ENCODE measurements around the gene ARHGAP23. TPM values are rescaled to one million over a fixed set of nuclear protein-coding genes. Genes with fewer than 3 reads are reported as not detected.

Gene ARHGAP23
- total RNA-seq, 1 experiment from 2014 or later = 83.5 TPM

DNA sequence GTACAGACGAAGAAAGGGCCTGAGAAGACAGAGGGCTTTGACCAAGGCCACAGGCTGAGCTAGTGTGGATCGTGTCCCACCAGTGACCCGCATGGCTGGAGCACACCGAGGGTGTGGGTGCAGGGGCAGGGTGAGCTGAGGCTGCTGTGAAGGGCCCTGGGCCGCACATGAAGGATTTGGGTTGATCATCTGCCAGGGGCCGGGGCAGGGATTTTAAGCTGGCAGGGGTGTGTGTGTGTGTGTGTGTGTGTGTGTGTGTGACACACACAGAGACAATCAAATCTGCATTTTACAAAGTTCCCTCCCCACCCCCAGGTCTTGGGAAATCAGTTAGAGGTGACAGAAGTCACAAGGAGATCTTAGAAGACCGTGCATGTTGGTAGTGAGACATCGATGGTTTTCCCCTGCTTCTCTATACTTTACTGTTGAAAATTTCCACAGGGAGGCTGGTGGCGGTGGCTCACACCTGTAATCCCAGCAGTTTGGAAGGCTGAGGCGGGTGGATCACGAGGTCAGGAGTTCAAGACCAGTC, 112.3 kb downstream of the ARHGAP23 start:
- Histone ChIP-seq H3K27me3 (replicated peaks; ENCODE audit: control insufficient read depth, insufficient read depth, low read length) (no peaks in the 10 kb centered on the region), H3K4me1 (no peaks in the 10 kb centered on the region), H3K9me3 (no peaks in the 10 kb centered on the region), H3K4me3 (ENCODE audit: low read depth, low read length) (no peak overlapping the region), H3K36me3 (ENCODE audit: control insufficient read depth, insufficient read depth, low read length) (no peaks in the 10 kb centered on the region)
- H3K36me3 Mint-ChIP-seq (ENCODE audit: insufficient read depth, unreplicated experiment) = peaks cover 2% of the 10 kb centered on the region
- no peaks in the 10 kb centered on the region for H3K27me3 Mint-ChIP-seq (ENCODE audit: insufficient read depth, unreplicated experiment)
- ChIA-PET POLR2A (no interaction called here), CTCF (interaction anchor here (1.7 kb wide), 1 partner anchor 17 kb away, joined by 5 read pairs; no protein-coding TSS in a partner anchor)
- no peak overlapping the region for H3K27ac Mint-ChIP-seq (ENCODE audit: unreplicated experiment)
- DNase-seq = no peak
- H3K4me1 Mint-ChIP-seq (ENCODE audit: low read depth, unreplicated experiment) = no peaks in the 10 kb centered on the region
- H3K9me3 Mint-ChIP-seq (ENCODE audit: unreplicated experiment) = no peaks in the 10 kb centered on the region
- intact Hi-C loops (cut with micrococcal nuclease; ENCODE audit: unreplicated experiment) = no loop called here
- no peak for TF ChIP-seq CTCF (IDR thresholded peaks at IDR 0.05; ENCODE audit: insufficient read depth in 1 of 2, low read depth in 1 of 2, low read length in 1 of 2, severe bottlenecking in 1 of 2, unreplicated experiment in 1 of 2)
- no peak overlapping the region for H3K4me3 Mint-ChIP-seq (ENCODE audit: unreplicated experiment)
- no TSS peak for BruUV-seq (replicated peaks)

GRCh38 chr17:38541281-38541680, 113.0 kb downstream of the ARHGAP23 start:
- DNase-seq = no peak
- Histone ChIP-seq H3K4me3 (ENCODE audit: low read depth, low read length) (no peak overlapping the region), H3K36me3 (ENCODE audit: control insufficient read depth, insufficient read depth, low read length) (no peaks in the 10 kb centered on the region), H3K27me3 (replicated peaks; ENCODE audit: control insufficient read depth, insufficient read depth, low read length) (no peaks in the 10 kb centered on the region), H3K4me1 (no peaks in the 10 kb centered on the region), H3K9me3 (no peaks in the 10 kb centered on the region)
- no peak for TF ChIP-seq CTCF (IDR thresholded peaks at IDR 0.05; ENCODE audit: insufficient read depth in 1 of 2, low read depth in 1 of 2, low read length in 1 of 2, severe bottlenecking in 1 of 2, unreplicated experiment in 1 of 2)
- Mint-ChIP-seq H3K36me3 (ENCODE audit: insufficient read depth, unreplicated experiment) (no peaks in the 10 kb centered on the region), H3K4me3 (ENCODE audit: unreplicated experiment) (no peak overlapping the region), H3K9me3 (ENCODE audit: unreplicated experiment) (no peaks in the 10 kb centered on the region), H3K4me1 (ENCODE audit: low read depth, unreplicated experiment) (no peaks in the 10 kb centered on the region), H3K27me3 (ENCODE audit: insufficient read depth, unreplicated experiment) (no peaks in the 10 kb centered on the region), H3K27ac (ENCODE audit: unreplicated experiment) (no peak overlapping the region)
- BruUV-seq (replicated peaks) = no TSS peak
- CTCF ChIA-PET = interaction anchor here (1.7 kb wide), 1 partner anchor 17 kb away, joined by 5 read pairs; no protein-coding TSS in a partner anchor
- POLR2A ChIA-PET = no interaction called here
- intact Hi-C loops (cut with micrococcal nuclease; ENCODE audit: unreplicated experiment) = no loop called here

- ChIA-PET POLR2A (no interaction called here), CTCF (interaction anchor here (0.7 kb wide), 1 partner anchor 16 kb away, joined by 4 read pairs; no protein-coding TSS in a partner anchor)
- intact Hi-C loops (cut with micrococcal nuclease; ENCODE audit: unreplicated experiment) = no loop called here
- no TSS peak for BruUV-seq (replicated peaks)
- Mint-ChIP-seq H3K27ac (ENCODE audit: unreplicated experiment) (no peak overlapping the region), H3K9me3 (ENCODE audit: unreplicated experiment) (no peaks in the 10 kb centered on the region), H3K4me1 (ENCODE audit: low read depth, unreplicated experiment) (no peaks in the 10 kb centered on the region), H3K36me3 (ENCODE audit: insufficient read depth, unreplicated experiment) (no peaks in the 10 kb centered on the region), H3K4me3 (ENCODE audit: unreplicated experiment) (no peak overlapping the region), H3K27me3 (ENCODE audit: insufficient read depth, unreplicated experiment) (no peaks in the 10 kb centered on the region)
- Histone ChIP-seq H3K4me1 (no peaks in the 10 kb centered on the region), H3K27me3 (replicated peaks; ENCODE audit: control insufficient read depth, insufficient read depth, low read length) (no peaks in the 10 kb centered on the region), H3K9me3 (no peaks in the 10 kb centered on the region), H3K4me3 (ENCODE audit: low read depth, low read length) (no peak overlapping the region), H3K36me3 (ENCODE audit: control insufficient read depth, insufficient read depth, low read length) (no peaks in the 10 kb centered on the region)
- no peak for TF ChIP-seq CTCF (IDR thresholded peaks at IDR 0.05; ENCODE audit: insufficient read depth in 1 of 2, low read depth in 1 of 2, low read length in 1 of 2, severe bottlenecking in 1 of 2, unreplicated experiment in 1 of 2)
- no peak for DNase-seq
Measured at GRCh38 chr17:38542286-38542685, 114.0 kb downstream of the ARHGAP23 start.
